Measurements from ENCODE around the gene SVIL.

The SVIL gene

DNA sequence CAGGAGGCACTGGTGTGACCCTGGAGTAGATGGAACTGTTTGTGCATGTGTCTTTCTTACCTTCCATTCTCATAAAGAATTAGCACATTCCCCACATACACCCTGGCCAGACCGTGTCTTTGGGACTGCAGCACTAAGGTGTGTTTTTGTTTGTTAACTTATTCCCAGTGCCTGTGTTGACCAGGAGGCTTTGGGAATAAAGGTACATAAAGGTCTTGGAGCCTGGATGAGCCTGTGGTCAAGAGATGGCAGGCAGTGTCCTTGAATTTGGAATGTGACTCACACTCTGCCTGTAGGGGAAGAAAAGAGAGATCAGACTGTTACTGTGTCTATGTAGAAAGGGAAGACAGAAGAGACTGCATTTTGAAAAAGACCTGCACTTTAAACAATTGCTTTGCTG lies 208.4 kb downstream of the SVIL start:
- DNase-seq, result no peak

- DNase-seq, result no peak
Measured at GRCh38 chr10:29424017-29424416, 210.8 kb downstream of the SVIL start.

GRCh38 chr10:29420744-29421143 lies 214.0 kb downstream of the SVIL start:
- DNase-seq, result no peak

GRCh38 chr10:29417324-29417723 lies 217.4 kb downstream of the SVIL start:
- DNase-seq, result no peak

- no peak for DNase-seq
Measured at GRCh38 chr10:29415876-29416275, 218.9 kb downstream of the SVIL start.

DNA sequence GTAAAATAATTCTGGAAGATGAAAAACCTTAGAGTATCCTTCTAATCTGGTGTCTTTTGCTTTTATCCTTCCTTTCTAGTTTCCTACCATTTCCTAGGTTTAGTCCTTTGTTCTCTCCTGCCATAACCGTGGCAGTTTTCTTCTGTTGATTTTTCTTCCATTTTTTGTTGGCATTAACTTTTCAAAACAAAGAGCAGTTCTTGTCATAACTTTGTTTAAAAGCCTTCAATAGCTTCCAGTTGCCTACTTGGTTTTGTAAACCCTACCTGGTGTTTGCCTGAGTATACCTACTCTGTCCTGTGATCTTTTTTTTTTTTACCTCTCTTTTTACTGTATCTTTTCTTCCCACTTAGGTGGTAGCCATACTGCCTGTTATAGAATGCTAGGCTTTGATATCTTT lies 220.3 kb downstream of the SVIL start:
- no peak for DNase-seq

DNA sequence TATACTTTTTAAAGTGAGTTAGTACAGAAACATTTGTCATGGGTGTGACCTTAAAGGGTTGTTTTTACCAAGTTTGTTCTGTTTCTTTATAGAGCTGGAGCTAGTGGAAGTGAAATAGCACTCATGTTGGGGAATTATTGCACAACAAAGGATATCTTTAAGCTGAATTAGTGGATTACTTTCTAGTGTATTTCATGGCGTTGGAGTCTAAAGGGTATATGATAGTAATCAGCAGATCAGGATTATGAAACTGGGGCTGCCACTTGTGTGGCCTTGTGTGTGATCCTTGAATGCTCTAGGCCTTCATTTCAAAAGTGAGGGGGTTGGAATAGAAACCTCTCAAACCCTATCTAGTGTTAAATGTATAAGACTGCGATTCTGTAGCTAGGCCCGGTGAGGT lies 222.3 kb downstream of the SVIL start:
- no peak for DNase-seq

- DNase-seq, result no peak
Measured at GRCh38 chr10:29411666-29412315, 223.0 kb downstream of the SVIL start.

DNA sequence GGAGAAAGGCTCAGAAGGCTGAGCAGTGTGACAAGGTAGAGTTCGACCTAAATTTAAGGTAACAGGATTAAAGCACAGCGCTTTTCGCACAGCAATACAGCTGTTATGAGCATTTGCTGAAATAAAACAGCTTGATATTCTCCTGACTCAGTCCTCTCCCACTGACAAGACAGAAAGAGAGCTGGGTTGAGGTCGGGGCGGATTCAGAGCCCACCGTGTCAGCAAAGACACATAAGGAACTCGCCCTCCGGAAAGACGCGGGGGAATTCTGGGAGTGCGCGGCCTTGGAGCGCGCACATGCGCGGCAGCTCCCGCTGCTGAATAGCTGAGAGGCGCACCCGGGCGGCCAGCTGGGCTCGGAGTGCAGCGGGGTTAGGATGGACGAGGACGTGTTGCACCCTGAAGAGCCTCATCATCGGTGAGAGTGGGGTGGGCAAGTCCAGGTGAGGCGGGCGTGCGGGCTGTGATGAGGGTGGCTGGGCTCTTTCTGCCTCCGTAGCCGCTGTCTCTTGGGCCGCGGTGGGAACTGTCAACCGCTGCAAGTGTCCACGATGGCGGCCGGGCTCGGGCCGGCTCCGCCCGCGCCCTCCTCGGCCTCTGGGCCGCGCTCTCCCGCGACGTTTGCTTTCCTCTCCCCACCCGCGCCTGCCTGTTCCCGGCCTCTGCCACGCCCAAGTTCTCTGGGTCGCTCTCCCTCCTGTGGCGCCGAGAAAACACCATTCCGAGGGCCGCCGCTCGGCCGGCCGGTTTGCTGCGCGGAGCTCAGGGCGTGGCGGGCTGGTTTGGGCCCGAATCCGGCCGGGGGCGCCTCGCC lies 225.3 kb downstream of the SVIL start:
- peak; percentile 9 to 86 (median 63) for DNase-seq

DNA sequence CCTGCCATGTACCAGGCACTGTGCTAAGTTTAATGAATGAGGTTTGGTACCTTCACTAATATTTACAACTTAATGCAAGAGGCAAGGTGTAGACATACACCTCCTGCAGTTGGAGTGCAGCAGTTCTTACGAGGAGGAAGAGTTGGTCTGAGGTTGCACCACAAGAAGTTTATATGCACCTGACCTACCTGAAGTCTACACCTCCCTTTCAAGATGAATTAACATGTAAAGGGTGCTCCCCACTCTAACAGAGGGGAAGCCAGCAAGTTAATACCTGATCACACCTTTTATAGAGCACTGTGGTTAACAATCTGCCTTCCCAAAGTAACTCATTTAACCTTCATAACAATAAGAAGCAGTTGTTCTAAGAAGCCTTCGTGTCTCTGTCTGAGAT lies 225.9 kb downstream of the SVIL start:
- DNase-seq, result no peak

Measured in hypothalamus (tissue), 51 donors.